ENCODE data around the gene ZNF575. TPM values are rescaled to one million over a fixed set of nuclear protein-coding genes. Genes with fewer than 3 reads are reported as not detected.

ZNF575 gene
- total RNA-seq, 1 experiment from 2014 or later = 2.8 TPM

GRCh38 chr19:43538922-43539321 lies 5.9 kb downstream of the ZNF575 start:
- intact Hi-C loops (cut with micrococcal nuclease; ENCODE audit: unreplicated experiment) = no loop called here
- Mint-ChIP-seq H3K4me1 (ENCODE audit: low read depth, unreplicated experiment) (no peaks in the 10 kb centered on the region), H3K36me3 (ENCODE audit: insufficient read depth, unreplicated experiment) (peaks cover 28% of the 10 kb centered on the region), H3K9me3 (ENCODE audit: low read depth, unreplicated experiment) (peaks cover 4% of the 10 kb centered on the region), H3K27me3 (ENCODE audit: unreplicated experiment) (no peaks in the 10 kb centered on the region), H3K4me3 (ENCODE audit: low read depth, unreplicated experiment) (no peak overlapping the region), H3K27ac (ENCODE audit: unreplicated experiment) (no peak overlapping the region)
- CTCF ChIA-PET = no interaction called here
- no TSS peak for BruUV-seq (replicated peaks)
- TF ChIP-seq CTCF (IDR thresholded peaks at IDR 0.05; ENCODE audit: unreplicated experiment) = no peak
- DNase-seq = no peak

GRCh38 chr19:43540381-43540780 lies 7.4 kb downstream of the ZNF575 start:
- Mint-ChIP-seq H3K4me3 (ENCODE audit: low read depth, unreplicated experiment) (no peak overlapping the region), H3K27ac (ENCODE audit: unreplicated experiment) (no peak overlapping the region), H3K9me3 (ENCODE audit: low read depth, unreplicated experiment) (peaks cover 4% of the 10 kb centered on the region), H3K27me3 (ENCODE audit: unreplicated experiment) (no peaks in the 10 kb centered on the region), H3K36me3 (ENCODE audit: insufficient read depth, unreplicated experiment) (peaks cover 34% of the 10 kb centered on the region), H3K4me1 (ENCODE audit: low read depth, unreplicated experiment) (no peaks in the 10 kb centered on the region)
- BruUV-seq (replicated peaks) = no TSS peak
- intact Hi-C loops (cut with micrococcal nuclease; ENCODE audit: unreplicated experiment) = no loop called here
- CTCF ChIA-PET = no interaction called here
- DNase-seq = no peak
- TF ChIP-seq CTCF (IDR thresholded peaks at IDR 0.05; ENCODE audit: unreplicated experiment) = no peak

- BruUV-seq (replicated peaks) = no TSS peak
- no peak overlapping the region for H3K4me3 Mint-ChIP-seq (ENCODE audit: low read depth, unreplicated experiment)
- H3K27ac Mint-ChIP-seq (ENCODE audit: unreplicated experiment) = no peak overlapping the region
- H3K27me3 Mint-ChIP-seq (ENCODE audit: unreplicated experiment) = no peaks in the 10 kb centered on the region
- peaks cover 38% of the 10 kb centered on the region for H3K36me3 Mint-ChIP-seq (ENCODE audit: insufficient read depth, unreplicated experiment)
- peaks cover 4% of the 10 kb centered on the region for H3K9me3 Mint-ChIP-seq (ENCODE audit: low read depth, unreplicated experiment)
- CTCF ChIA-PET = no interaction called here
- DNase-seq = no peak
- H3K4me1 Mint-ChIP-seq (ENCODE audit: low read depth, unreplicated experiment) = no peaks in the 10 kb centered on the region
- intact Hi-C loops (cut with micrococcal nuclease; ENCODE audit: unreplicated experiment) = no loop called here
- TF ChIP-seq CTCF (IDR thresholded peaks at IDR 0.05; ENCODE audit: unreplicated experiment) = no peak
Observed at GRCh38 chr19:43541920-43542650, 9.1 kb downstream of the ZNF575 start.

GRCh38 chr19:43544077-43544476 lies 11.1 kb downstream of the ZNF575 start:
- no peak for DNase-seq
- Mint-ChIP-seq H3K27ac (ENCODE audit: unreplicated experiment) (no peak overlapping the region), H3K4me3 (ENCODE audit: low read depth, unreplicated experiment) (no peak overlapping the region), H3K27me3 (ENCODE audit: unreplicated experiment) (no peaks in the 10 kb centered on the region), H3K36me3 (ENCODE audit: insufficient read depth, unreplicated experiment) (peaks cover 40% of the 10 kb centered on the region), H3K4me1 (ENCODE audit: low read depth, unreplicated experiment) (no peaks in the 10 kb centered on the region), H3K9me3 (ENCODE audit: low read depth, unreplicated experiment) (peaks cover 2% of the 10 kb centered on the region)
- CTCF ChIA-PET = no interaction called here
- BruUV-seq (replicated peaks) = no TSS peak
- intact Hi-C loops (cut with micrococcal nuclease; ENCODE audit: unreplicated experiment) = no loop called here
- TF ChIP-seq CTCF (IDR thresholded peaks at IDR 0.05; ENCODE audit: unreplicated experiment) = no peak

Measured in Calu3 (cell line).